HepG2 (cell line): Measurements from ENCODE around the gene LGI2.

Experiments
- CTCF ChIP-seq: sonication (generic); formaldehyde crosslinking; IDR thresholded peaks from 2 replicates; pipeline ENCODE4 v1.5.0; 2020; ENCODE audit warnings: mild to moderate bottlenecking, missing genetic modification reagents, moderate library complexity
- EP300 ChIP-seq, 3 experiments: sonication (generic) in 1 of 3; formaldehyde crosslinking in 1 of 3; IDR thresholded peaks; 2 replicates each; pipeline versions ENCODE4 v1.5.1 to v1.6.1; 2011 to 2020; ENCODE audit warnings: low read depth in 2 of 3, low read length in 2 of 3, borderline replicate concordance in 1 of 3, improper control_type of control experiment in 1 of 3, mild to moderate bottlenecking in 1 of 3, missing genetic modification reagents in 1 of 3, moderate library complexity in 1 of 3
- FOXO4 ChIP-seq: sonication (generic); formaldehyde crosslinking; conservative IDR thresholded peaks from 2 replicates; pipeline ENCODE4 v1.8.1; 2023; ENCODE audit warnings: missing genetic modification reagents
- MYC ChIP-seq: sonication (generic); formaldehyde crosslinking; IDR thresholded peaks from 2 replicates; pipeline ENCODE4 v1.9.0; 2021; ENCODE audit warnings: missing genetic modification reagents, borderline replicate concordance
- REST ChIP-seq, 2 experiments: IDR thresholded peaks; 2 replicates each; pipeline ENCODE4 v1.6.1; 2011 to 2012; ENCODE audit warnings: low read length in 2 of 2, borderline replicate concordance in 1 of 2, low read depth in 1 of 2, mild to moderate bottlenecking in 1 of 2, moderate library complexity in 1 of 2

- TF ChIP-seq MYC (CRISPR knock-in tag) (no peak), EP300 (IDR thresholded peaks at IDR 0.05; ENCODE audit: low read depth in 2 of 2, low read length in 2 of 2) (no peak), EP300 (CRISPR knock-in tag; IDR thresholded peaks at IDR 0.05; ENCODE audit: borderline replicate concordance) (no peak), REST (IDR thresholded peaks at IDR 0.05; ENCODE audit: borderline replicate concordance in 1 of 2, low read depth in 1 of 2, low read length in 2 of 2) (no peak), FOXO4 (CRISPR knock-in tag) (no peak), CTCF (CRISPR knock-in tag) (no peak)
These were observed 65.1 kb downstream of the LGI2 start for GRCh38 chr4:24965627-24966026.
